Stimulated activated CD4-positive, alpha-beta T cell treated with anti-CD3 and anti-CD28 coated beads, Interleukin-12 subunit alpha, Interleukin-12 subunit beta, amount 100 ng/mL, for 48 hours (primary cell): ENCODE results near the gene MYF6.

Experiments used
- DNase-seq, 3 donors: peaks; one replicate each; pipeline ENCODE4 v3.0.0-alpha.2; 2020; ENCODE audit warnings: low read depth in 2 of 3, low spot score in 1 of 3

MYF6 gene

GRCh38 chr12:80754274-80754673, 46.8 kb downstream of the MYF6 start:
- DNase-seq = no peak

- DNase-seq = no peak
Observed at GRCh38 chr12:80756875-80757274, 49.4 kb downstream of the MYF6 start.
